ENCODE results near the gene ANKS1B.
"Not testable (repeated sequence)": the region's sequence is repeated elsewhere in the genome, so short reads cannot be mapped to it uniquely, and the experiment has no call there.

ANKS1B gene

DNA sequence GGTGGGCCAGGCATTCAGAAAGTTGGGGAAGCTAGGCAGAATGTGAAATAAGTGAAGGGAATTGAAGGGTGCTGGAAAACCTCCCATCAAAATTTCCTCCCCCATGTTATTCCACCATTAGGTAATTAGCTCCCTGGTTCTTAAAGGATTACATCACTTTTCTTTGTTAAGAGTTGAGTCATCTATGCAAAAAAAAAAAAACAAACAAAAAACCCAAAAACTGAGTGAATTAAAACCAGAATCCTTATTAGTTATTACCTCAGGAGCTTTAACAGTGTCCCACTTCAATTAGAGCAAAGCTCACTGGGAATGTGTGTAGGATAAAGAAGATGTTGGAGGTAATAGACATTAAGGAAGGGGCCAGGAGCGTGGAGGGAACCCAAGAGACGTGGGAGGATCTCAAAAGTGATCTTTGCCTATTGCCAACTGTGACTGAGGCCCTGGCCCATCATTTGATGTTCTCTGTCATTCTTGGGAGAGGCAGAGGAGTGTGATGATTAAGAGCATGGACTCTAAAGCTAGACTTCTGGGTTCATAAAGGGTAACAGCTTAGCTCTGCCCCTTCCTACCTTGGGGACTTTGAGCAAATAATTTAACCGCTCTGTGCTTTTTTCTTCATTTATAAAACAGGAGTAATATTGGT, 975.0 kb downstream of the ANKS1B start:
- no peak for DNase-seq (ENCODE audit: low spot score)

DNA sequence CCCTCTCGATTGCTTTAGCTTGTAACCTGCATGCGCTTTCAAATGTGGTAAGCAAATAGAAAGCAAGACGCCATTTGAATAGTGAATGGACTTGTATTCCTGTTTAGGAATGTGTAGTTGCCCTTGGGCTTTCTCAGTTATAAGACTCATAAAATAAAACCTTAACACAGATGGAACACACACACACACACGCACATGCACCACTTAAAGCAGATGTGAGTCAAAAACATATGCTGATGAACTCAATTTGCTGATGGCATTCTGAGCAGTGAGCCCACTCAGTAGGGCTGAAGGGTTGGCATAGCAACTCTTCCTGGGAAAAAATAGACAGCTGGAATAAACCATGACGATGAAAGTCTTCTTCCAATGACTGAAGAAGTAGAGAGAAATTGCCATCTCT, 979.1 kb downstream of the ANKS1B start:
- DNase-seq (ENCODE audit: low spot score), result no peak

DNA sequence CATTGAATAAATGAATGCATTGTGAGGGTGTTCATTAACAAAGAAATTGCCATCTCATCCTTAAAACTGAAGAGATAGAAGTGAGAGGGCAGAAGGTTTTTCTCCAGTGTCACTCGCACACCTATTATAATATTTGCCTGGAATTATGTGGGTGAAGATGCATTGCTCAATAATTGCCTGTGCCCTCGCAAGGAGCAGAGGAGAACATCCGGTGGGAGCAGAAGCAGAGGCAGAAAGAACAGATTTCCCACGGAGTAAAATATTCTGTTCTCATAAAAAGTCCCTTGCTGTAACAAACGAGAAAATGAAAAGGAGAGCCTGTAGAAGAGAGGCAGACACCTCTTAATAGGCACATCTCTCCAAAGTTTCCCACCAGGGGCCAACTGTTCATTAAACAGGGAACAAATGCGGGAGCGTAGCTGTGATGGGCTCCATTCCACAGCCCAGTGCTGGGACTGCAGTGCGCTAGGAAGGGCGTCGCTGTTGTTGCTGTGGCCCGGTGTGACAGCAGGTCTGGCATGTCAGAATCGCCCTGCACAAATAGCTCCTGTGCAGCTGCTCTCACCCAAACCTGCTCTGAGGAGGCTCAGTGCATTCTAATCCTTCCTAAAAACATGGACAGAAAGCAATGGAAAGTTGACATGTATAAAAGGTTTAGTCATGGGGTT, 979.8 kb downstream of the ANKS1B start:
- DNase-seq (ENCODE audit: low spot score), result no peak

DNA sequence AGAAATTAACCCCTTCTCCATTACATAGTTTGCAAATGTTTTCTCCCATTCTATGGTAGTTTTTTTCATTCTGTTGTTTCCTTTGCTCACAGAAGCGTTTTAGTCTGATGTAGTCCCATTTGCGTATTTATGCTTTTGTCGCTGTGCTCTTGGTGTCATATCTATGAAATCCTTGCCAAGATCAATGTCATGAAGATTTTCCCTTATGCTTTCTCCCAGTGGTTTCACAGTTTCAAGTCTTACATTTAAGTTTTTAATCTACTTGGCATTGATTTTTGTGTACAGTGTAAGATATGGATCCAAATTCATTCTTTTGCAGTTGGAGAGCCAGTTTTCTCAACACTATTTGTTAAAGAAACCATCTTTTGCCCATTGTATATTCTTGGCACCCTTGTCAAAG, 982.0 kb downstream of the ANKS1B start:
- DNase-seq (ENCODE audit: low spot score), result no peak

DNA sequence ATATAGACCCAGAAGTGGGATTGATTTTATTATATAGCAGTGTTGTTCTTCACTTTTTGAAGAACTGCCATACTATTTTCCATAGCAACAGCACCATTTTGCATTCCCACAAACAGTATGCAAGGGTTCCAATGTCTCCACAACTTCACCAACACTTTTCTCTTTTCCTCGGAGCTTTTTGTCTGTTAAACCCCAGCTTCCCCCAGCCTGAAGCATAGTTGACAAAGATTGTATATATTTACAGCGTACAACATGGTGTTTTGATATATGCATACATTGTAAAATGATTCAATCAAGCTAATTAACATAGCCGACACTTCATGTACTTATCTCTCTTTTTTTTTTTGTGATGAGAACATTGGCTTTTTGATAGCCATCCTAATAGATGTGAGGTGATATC, 982.6 kb downstream of the ANKS1B start:
- no peak for DNase-seq (ENCODE audit: low spot score)

DNA sequence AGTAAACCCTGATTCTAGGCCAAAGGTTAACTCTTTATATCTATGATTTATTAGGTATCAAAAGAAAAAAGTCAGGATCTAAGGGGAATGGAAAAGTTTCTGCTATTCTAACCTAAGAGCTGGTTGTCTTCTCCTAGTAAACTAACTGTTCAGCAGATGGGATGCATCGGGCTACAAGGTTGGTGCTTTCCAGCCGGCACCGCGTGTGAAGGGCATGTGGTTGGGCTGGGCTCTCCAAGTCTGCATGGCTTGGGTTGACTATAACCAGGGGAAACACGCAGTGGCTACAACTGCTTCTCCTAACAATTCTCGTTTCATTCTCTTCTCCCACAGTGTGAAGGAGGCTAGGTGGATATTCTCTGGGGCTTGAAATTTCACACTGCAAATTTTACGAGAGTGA, 985.2 kb downstream of the ANKS1B start:
- no peak for DNase-seq (ENCODE audit: low spot score)

DNA sequence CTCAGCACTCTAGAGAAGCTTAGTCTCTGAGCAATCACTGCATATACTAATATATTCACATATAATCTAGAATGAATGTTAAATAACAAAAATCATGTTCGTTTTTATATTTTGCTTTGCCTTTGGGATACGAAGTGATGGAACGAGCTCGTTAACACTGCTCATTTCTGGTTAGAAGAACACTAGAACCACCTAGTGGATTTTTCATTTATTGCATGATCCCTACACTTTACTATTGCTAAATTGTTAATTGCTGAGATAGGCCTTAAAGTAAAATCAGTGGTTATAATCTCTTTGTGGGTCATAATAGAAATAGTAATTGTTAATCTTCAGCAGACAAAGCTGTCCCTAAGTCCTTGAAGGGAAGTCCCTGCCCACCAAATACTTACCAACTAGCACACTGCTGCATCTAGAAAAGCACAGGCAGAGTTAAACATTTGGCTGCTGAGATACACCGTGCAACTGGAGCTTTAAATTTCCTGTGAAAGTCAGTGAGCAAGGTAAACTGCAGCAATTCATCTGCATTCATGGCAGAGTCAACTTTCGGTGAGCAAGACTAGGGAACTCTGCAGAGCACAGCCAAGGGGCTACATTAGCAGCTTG, 985.9 kb downstream of the ANKS1B start:
- peak; percentile 78 for DNase-seq (ENCODE audit: low spot score)

DNA sequence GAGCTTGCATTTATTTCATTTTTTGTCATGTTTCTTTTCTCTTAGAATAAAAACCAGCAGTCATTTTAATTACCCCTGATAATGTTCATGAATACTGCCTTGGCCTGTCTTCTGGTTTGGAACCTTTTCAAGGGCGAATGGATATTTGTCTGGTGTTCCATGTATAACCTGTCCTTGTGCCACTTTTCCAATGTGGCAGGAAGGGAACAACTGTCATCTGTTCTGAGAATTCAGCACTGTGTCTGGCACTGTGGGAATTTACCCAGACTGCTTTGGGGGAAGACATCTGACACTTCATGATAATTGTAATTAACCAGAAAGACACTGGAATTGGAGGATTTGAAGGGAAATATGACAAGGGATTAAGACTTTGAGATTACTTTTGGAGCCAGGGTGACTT, 986.8 kb downstream of the ANKS1B start:
- DNase-seq (ENCODE audit: low spot score), result no peak

DNA sequence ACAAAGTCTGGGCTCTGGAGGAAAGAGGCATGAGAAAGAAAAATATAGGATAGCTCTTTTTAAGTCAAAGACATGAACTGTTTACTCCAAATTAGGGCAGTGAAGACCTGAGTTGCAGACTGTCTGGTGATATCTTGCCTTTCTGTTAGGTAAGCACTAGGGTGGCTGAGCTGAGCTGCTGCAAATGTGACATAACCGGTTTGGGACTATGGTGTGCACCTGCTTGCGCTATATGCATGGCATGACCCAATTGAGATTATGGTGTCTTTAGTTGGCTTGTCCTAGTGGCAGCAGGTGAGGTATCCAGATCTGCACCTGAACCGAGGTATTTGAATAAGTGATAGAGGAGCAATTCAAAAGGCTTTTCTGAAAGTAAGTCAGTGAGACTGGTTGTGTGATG, 994.1 kb downstream of the ANKS1B start:
- DNase-seq (ENCODE audit: low spot score), result no peak

DNA sequence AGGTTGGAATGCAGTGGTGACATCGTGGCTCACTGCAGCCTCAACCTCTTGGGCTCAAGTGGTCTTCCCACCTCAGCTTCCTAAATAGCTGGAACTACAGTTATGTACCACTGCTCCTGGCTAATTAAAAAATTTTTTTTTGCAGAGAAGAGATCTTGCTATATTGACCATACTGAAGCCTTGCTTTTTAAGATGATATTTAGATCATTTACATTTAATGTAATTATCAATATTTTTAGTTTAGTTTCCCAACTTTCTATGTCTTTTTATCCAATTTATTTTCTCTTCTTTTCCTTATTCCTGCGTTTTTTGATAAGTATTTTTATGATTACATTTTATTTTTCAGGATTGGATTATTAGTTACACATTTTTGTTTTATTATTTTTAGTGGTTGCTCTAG, 999.6 kb downstream of the ANKS1B start:
- DNase-seq (ENCODE audit: low spot score), result no peak

DNA sequence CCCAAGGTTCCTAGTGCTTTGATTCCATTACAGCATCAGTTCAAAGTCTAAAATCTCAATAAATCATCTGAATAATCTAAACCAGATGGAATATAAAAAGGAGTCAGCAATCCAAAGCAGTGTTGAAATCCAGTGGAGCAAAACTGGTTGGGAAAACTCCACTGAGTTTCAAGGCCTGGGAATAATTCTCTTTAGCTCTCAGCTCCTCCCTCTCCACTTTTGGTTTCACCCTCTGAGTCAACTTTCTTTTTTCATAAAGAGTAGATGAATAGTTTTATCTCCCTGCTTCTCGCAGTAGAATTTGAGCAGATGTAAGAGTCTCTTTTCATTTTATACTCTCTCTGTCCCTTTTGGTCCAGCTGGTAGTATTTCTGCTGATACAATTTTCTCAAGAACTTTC, 1001.1 kb downstream of the ANKS1B start:
- no peak for DNase-seq (ENCODE audit: low spot score)

DNA sequence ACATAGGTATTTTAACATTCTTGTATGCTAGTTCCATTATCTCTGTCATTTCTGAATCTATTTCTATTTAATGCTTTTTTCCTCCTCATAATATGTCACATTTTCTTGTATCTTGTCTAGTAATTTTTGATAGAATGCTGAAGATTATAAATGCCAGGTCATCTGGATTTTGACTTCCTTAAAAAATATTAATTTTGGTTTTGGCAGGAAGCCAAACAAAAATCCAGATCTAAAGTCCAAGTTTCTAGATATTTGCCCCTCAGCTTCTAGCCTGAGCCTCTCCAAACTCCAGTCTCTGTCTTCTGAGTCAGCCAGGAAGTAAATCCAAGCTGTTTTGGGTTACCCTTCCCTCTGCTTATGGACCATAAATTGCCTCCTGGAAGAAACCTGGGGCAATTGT, 1004.2 kb downstream of the ANKS1B start:
- DNase-seq (ENCODE audit: low spot score), result no peak

DNA sequence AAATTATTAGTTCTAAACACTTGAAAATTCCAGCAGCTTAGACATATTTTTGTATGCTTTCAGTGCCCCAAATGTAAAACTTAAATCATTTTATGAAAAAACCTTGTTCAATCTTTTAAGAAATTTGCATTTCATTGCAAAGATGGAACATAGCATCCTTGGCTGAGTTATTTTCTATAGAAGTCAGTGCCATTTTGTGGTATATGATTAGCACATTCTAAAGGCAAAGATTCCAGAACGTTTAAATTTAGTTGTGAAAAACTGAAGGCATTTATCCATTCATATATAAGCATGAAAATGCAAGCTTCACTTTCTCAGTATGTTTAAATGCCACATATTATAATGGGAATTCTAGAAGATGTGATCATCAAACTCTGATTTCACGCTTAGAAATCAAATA, 1007.5 kb downstream of the ANKS1B start:
- DNase-seq (ENCODE audit: low spot score), result no peak

DNA sequence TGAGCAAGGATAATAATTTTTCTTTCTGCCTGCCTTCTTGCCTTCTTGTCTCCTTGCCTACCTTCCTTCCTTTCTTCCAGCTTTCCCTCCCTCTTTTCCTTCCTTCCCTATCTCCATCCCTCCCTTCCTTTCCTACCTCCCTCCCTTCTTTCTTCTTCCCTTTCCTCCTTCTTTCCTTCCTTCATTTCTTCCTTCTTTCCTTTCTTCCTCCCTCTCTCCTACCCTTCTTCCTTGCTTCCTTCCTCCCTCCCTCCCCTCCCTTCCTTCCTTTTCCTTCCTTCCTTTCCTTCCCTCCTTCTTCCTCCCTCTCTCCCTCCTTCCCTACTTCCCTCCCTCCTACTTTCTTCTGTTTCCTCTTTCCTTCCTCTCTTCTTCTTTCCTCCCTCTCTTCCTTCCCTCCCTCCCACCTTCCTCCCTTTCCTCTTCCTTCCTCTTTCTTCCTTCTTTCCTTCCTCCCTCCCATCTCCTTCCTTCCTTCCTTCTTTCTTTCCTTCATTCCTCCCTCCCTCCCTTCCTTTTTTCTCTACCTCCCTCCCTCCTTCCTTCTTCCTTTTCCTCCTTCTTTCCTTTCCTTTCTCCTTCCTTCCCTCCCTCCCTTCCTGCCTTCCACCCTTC, 1009.9 kb downstream of the ANKS1B start:
- no peak for DNase-seq (ENCODE audit: low spot score)

DNA sequence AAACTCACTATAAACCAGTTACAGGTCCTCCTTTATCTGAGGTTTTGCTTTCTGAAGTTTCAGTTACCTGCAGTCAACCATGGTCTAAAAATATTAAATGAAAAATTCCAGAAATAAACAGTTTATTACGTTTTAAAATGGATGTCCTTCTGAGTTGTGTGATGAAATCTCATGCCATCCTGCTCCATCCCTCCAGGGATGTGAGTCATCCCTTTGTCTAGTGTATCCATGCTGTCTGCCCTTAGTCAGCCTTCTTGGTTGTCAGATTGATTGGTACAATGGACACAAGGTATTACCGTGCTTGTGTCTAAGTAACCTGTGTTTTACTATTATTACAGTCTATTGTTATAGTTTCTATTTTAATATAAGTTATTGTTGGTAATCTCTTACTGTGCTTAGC, 1011.3 kb downstream of the ANKS1B start:
- no peak for DNase-seq (ENCODE audit: low spot score)

DNA sequence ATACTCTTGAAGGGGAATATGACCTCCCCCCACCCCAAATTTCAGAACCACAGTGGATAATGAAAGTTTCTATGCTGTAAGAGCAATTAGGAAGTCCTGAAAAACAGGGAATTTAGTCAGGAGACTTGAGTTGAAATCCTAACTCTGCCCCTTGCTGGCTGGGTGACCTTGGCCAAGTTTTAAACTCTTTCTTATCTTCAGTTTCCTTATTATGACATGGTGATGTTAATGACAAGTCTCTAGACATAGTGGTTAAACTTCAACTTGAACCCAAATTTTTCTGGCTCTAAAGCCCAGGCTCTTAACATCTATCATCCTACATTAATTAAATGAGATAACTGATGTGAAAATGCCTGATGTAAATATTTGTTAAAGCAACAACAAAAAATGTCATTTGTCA, 1013.8 kb downstream of the ANKS1B start:
- DNase-seq (ENCODE audit: low spot score), result no peak

DNA sequence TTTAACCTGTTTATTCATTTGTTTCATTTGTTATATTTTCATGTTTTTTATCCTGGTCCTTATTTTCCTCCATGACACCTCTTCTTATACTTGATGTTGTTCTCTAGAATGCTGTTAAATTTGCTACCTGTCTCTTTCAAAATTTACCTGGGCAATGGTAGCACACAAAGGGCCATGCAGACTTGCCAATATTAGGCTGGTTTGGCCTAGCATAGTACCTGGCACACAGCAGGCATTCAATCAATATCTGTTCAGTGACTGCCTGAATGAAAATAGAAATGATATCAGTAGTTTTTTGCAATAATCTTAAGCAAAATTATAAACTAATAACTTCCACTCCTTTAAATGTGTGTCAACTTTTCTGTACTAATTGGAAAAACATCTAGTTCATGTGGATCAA, 1014.5 kb downstream of the ANKS1B start:
- DNase-seq (ENCODE audit: low spot score), result no peak

DNA sequence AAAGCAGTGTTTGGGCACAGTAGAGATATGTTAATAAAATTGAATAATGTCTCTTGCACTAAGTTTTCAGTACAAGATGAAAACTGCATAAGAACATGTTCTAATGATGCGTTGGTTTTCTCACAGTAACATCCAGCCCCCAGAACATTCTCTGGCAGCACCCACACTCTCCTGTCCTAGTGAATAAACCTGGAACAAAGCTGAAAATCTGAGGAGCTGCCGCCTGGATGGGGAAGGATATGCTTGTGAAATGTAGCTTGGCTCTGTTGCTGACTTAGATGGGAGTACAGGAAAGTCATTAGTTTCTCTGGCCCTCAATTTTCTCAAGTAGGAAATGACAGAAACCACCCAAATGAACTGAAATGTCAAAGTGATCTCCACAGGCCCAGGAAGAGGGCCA, 1015.8 kb downstream of the ANKS1B start:
- no peak for DNase-seq (ENCODE audit: low spot score)

DNA sequence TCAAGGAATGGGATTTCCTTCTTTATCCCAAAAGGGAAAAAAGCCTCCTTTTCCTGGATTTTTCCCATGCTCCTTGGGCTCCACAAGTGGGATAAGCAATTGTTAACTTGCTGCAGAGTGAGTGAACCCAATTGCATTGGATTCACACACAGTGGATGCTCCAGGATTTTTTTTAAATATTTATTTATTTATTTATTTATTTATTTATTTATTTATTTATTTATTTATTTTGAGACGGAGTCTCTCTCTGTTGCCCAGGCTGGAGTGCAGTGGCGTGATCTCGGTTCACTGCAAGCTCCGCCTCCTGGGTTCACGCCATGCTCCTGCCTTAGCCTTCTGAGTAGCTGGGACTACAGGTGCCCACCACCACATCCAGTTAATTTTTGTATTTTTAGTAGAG, 1027.6 kb downstream of the ANKS1B start:
- not testable (repeated sequence) for DNase-seq (ENCODE audit: low spot score)

DNA sequence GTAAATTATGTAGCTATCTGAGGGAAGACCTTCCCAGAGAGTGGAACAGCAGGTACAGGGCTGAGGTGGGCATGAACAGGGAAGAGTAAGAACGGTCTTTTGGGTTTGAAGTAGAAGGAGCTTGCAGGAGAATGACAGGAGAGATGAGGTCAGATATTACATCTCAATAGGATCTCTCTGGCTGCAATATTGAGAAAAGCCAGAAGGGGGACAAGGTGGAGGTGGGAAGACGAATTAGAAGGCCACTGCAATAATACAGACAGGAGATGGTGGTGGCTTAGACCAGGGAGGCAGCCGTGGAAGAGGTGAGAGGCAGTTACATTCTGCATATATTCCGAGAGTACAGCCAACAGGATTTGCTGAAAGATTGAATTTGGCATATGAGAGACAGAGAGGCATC, 1029.5 kb downstream of the ANKS1B start:
- peak; percentile 9 for DNase-seq (ENCODE audit: low spot score)

DNA sequence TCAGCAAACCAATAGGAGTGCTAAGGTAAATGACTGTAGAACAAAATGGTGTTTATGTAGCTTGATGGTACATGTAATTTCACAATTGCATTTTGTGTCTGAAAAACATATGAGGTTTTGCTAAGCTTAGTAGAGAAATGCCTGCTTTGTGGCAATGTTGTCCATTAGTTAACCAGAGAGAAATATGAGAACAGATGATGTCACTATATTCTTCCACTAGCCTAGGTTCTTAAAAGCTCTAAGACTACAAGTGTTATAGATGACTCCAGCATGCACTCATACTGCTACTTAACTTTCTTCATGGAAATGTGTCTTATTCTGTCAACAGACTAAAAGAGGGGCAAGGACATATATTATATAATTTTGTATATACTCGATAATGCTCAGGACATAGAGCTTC, 1030.2 kb downstream of the ANKS1B start:
- no peak for DNase-seq (ENCODE audit: low spot score)

DNA sequence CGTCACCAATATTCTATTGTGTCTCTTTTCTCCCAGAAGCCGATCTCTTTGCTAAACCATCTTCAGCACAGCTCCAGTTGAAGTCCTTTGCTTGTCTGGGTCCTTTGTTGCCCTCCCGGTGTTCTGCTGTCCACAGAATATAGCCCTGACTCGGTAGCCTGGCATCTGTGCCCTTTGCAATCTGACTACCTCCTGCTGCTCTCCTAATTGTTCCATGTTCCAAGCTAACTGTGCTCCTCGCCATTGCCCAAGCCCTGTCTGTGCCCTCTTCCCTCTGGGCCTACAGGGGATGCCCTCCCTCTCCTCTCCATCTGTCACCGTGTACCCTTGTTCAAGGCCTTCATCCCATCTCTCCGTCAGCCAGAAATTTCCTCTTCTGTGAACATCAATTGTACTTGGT, 1033.3 kb downstream of the ANKS1B start:
- no peak for DNase-seq (ENCODE audit: low spot score)

DNA sequence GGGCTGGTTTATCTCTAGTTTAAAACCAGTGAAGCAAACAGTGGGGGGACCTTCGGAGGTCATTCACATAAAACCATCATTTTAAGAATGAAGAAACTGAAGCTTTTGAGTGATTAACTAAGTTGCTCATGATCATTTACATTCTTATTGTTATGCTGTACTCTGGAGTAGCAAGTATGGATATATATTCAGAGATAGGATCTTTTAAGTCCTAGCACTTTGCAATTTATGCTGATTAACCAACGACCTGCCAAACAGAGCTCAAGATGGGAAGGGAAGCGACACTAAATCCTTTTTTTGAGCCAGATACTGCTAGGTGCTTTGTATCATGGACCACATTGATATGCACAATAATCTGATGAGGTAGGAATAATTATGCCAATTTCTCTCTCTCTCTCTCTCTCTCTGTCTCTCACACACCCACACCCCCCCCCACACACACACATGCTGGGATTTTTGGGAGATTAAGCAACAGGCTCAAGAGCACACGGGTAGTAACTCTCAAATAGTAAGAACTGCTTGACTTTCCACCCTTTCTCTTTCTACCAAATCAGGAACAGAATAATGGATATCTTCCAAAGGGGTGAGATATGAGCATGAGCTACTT, 1036.3 kb downstream of the ANKS1B start:
- no peak for DNase-seq (ENCODE audit: low spot score)

Data from GM03348 (cell line).